Measurements from ENCODE around the gene CPA2.

The CPA2 gene

DNA sequence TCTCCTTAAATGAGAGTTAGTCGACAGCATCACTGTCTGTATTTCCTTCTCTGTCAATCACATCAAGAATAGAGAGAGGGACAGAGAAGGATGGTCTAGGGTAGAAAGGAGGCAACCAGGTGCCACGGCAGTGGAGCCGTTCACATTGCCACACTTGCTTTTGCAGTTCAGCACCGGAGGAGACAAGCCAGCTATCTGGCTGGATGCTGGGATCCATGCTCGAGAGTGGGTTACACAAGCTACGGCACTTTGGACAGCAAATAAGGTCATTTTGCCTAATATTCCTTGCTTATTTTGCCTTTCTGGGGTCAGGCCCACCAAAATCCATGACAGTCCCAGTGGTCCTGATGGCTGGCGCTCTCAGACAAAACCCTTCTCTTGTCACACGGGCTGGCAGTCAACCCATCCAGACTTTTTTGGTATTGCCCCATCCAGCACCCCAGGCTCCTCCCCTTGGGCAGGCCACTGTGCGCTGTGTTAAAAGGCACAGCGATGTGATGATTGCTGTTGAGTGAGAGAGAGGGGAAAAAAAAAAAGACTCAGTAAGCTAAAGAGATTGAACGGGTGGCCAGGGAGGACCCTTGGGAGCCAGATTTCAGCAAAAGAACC lies 8.4 kb downstream of the CPA2 start:
- H3K27me3 ChIP-seq (ENCODE audit: control insufficient read depth, insufficient read depth, low read length), result no peaks in the 10 kb centered on the region
- H3K4me1 ChIP-seq (ENCODE audit: control insufficient read depth, insufficient read depth, low read length), result peaks cover 36% of the 10 kb centered on the region
- H3K36me3 ChIP-seq (ENCODE audit: control insufficient read depth, insufficient read depth, low read length), result no peaks in the 10 kb centered on the region
- H3K4me3 ChIP-seq (ENCODE audit: low read depth, low read length), result peak overlapping the region; percentile 18
- no peak overlapping the region for H3K9ac ChIP-seq (ENCODE audit: low read depth, low read length)
- H3K9me3 ChIP-seq (ENCODE audit: control insufficient read depth, insufficient read depth, low read length), result no peaks in the 10 kb centered on the region

GRCh38 chr7:130275826-130276297 lies 9.2 kb downstream of the CPA2 start:
- H3K4me1 ChIP-seq (ENCODE audit: control insufficient read depth, insufficient read depth, low read length), result peaks cover 36% of the 10 kb centered on the region
- no peak overlapping the region for H3K4me3 ChIP-seq (ENCODE audit: low read depth, low read length)

DNA sequence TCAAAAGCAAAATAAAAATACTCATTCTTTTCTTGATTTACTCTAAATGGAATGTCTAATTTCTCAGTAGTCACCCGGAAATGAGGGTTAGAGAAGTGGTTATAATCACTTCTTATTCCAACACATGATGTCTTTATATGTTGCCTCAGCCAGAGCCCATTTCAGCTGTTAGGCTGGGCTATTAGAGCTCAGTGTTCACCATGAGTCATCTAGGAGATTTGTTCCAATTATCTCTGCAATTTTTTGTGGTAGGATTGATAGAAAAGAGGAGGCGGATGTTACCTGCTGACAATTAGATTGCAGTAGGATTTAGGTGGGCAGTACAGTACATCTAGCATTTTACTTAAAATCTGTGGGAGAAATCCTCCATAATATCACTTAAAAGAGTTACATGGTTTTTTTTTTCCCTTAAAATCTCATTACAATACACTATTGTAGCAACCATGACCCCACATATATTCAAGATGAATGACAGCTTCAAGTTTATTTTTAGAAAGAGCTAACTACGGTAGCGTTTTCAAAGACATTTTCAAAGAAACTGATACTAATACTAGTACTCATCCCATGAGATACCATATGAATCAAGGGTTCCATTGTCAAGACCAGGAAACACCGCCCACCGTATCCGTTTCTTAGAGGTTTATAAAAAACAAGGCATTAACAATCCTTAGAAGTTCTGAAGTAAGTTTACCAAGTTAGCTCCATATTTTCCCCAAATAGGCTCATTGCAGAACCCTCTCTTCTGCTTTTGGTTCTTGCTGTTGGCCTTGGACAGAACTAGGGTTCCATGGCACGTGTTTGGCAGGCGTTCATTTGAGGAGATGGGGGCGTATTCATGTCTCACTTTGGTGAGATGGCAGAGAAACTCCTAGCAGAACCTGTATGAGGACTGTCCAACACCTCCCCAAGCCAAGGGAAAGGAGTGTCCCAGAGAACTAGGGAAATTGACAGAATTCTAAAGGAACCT lies 10.4 kb downstream of the CPA2 start:
- Histone ChIP-seq H3K4me3 (ENCODE audit: low read depth, low read length) (no peak overlapping the region), H3K27me3 (ENCODE audit: control insufficient read depth, insufficient read depth, low read length) (no peaks in the 10 kb centered on the region), H3K36me3 (ENCODE audit: control insufficient read depth, insufficient read depth, low read length) (no peaks in the 10 kb centered on the region), H3K4me1 (ENCODE audit: control insufficient read depth, insufficient read depth, low read length) (peaks cover 29% of the 10 kb centered on the region), H3K9me3 (ENCODE audit: control insufficient read depth, insufficient read depth, low read length) (no peaks in the 10 kb centered on the region), H3K9ac (ENCODE audit: low read depth, low read length) (no peak overlapping the region)

More at GRCh38 chr7:130275826-130276297, 9.2 kb downstream of the CPA2 start:
- Histone ChIP-seq H3K36me3 (ENCODE audit: control insufficient read depth, insufficient read depth, low read length) (no peaks in the 10 kb centered on the region), H3K9me3 (ENCODE audit: control insufficient read depth, insufficient read depth, low read length) (no peaks in the 10 kb centered on the region), H3K27me3 (ENCODE audit: control insufficient read depth, insufficient read depth, low read length) (no peaks in the 10 kb centered on the region), H3K9ac (ENCODE audit: low read depth, low read length) (no peak overlapping the region)

DNA sequence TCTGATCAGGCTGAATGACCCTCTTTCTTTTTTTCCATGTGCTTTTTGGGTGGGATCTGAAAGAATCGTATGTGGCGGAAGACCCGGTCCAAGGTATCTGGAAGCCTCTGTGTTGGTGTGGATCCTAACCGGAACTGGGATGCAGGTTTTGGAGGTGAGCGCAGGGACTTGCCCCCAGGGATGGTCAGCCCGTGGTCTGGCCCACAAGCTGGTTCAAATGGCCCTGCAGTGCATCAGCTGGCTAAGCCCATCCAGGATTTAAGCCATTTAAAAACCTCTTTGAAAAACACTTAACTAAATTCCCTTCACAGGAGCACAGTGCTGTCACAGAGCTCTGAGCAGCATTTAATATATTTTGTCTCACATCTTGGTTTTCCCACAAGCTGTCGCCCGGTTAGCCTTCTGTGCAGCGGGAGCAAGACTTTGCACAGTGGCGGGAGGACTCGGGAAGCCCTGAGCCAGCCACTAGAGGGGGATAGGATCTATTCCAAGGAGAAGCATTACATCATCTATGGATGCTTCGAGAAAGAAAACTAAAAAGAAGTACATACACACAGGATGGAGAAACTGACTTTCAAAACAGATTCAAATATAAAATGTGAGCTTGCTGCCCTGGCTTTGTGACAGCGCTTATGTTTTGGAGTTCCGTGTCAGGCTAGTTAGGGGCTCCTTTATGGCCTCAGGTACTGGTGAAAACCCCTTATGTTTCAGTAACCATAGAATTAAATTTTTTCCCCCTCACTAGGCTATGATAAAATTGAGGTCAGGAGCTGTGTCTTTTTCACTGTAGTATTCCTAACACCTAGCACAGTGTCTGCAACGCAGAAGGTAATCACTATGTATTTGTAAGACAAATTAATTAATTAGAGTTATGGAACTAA lies 11.3 kb downstream of the CPA2 start:
- no peak overlapping the region for H3K9ac ChIP-seq (ENCODE audit: low read depth, low read length)
- no peaks in the 10 kb centered on the region for H3K9me3 ChIP-seq (ENCODE audit: control insufficient read depth, insufficient read depth, low read length)
- H3K27me3 ChIP-seq (ENCODE audit: control insufficient read depth, insufficient read depth, low read length), result no peaks in the 10 kb centered on the region
- no peaks in the 10 kb centered on the region for H3K36me3 ChIP-seq (ENCODE audit: control insufficient read depth, insufficient read depth, low read length)
- H3K4me1 ChIP-seq (ENCODE audit: control insufficient read depth, insufficient read depth, low read length), result peaks cover 23% of the 10 kb centered on the region
- H3K4me3 ChIP-seq (ENCODE audit: low read depth, low read length), result no peak overlapping the region

GRCh38 chr7:130278860-130279259 lies 12.2 kb downstream of the CPA2 start:
- no peaks in the 10 kb centered on the region for H3K27me3 ChIP-seq (ENCODE audit: control insufficient read depth, insufficient read depth, low read length)
- H3K9me3 ChIP-seq (ENCODE audit: control insufficient read depth, insufficient read depth, low read length), result no peaks in the 10 kb centered on the region
- no peaks in the 10 kb centered on the region for H3K36me3 ChIP-seq (ENCODE audit: control insufficient read depth, insufficient read depth, low read length)
- no peak overlapping the region for H3K9ac ChIP-seq (ENCODE audit: low read depth, low read length)
- H3K4me3 ChIP-seq (ENCODE audit: low read depth, low read length), result no peak overlapping the region
- peaks cover 19% of the 10 kb centered on the region for H3K4me1 ChIP-seq (ENCODE audit: control insufficient read depth, insufficient read depth, low read length)

- Histone ChIP-seq H3K9ac (ENCODE audit: low read depth, low read length) (no peak overlapping the region), H3K9me3 (ENCODE audit: control insufficient read depth, insufficient read depth, low read length) (no peaks in the 10 kb centered on the region), H3K4me1 (ENCODE audit: control insufficient read depth, insufficient read depth, low read length) (peaks cover 14% of the 10 kb centered on the region), H3K4me3 (ENCODE audit: low read depth, low read length) (no peak overlapping the region), H3K36me3 (ENCODE audit: control insufficient read depth, insufficient read depth, low read length) (no peaks in the 10 kb centered on the region), H3K27me3 (ENCODE audit: control insufficient read depth, insufficient read depth, low read length) (no peaks in the 10 kb centered on the region)
Observed at GRCh38 chr7:130279286-130279685, 12.6 kb downstream of the CPA2 start.

- H3K9me3 ChIP-seq (ENCODE audit: control insufficient read depth, insufficient read depth, low read length), result no peaks in the 10 kb centered on the region
- no peaks in the 10 kb centered on the region for H3K36me3 ChIP-seq (ENCODE audit: control insufficient read depth, insufficient read depth, low read length)
- no peak overlapping the region for H3K9ac ChIP-seq (ENCODE audit: low read depth, low read length)
- H3K4me3 ChIP-seq (ENCODE audit: low read depth, low read length), result no peak overlapping the region
- peaks cover 10% of the 10 kb centered on the region for H3K4me1 ChIP-seq (ENCODE audit: control insufficient read depth, insufficient read depth, low read length)
- no peaks in the 10 kb centered on the region for H3K27me3 ChIP-seq (ENCODE audit: control insufficient read depth, insufficient read depth, low read length)
Observed at GRCh38 chr7:130279906-130280305, 13.2 kb downstream of the CPA2 start.

GRCh38 chr7:130281260-130281659 lies 14.6 kb downstream of the CPA2 start:
- no peaks in the 10 kb centered on the region for H3K4me1 ChIP-seq (ENCODE audit: control insufficient read depth, insufficient read depth, low read length)
- no peaks in the 10 kb centered on the region for H3K27me3 ChIP-seq (ENCODE audit: control insufficient read depth, insufficient read depth, low read length)

DNA sequence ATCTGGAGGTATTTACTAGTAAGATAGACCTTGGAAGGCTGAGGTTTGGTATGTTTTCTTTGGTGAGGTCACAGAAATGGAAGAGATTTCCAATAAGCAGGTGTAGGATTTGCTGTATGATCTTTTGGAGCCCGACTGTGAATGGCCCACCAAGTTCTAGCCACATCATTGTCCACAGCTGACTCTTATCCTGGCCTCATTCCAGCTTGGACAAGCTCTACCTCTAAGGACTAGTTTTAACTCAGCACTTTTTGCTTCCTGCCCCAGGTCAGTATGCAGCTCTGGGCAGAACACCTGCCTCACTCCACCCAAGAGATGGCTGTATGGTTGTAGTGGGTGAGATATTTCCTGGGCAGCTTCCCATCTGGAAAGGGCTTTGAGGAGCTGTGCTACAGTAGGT lies 20.2 kb downstream of the CPA2 start:
- Histone ChIP-seq H3K9me3 (ENCODE audit: control insufficient read depth, insufficient read depth, low read length) (no peaks in the 10 kb centered on the region), H3K4me3 (ENCODE audit: low read depth, low read length) (no peak overlapping the region), H3K36me3 (ENCODE audit: control insufficient read depth, insufficient read depth, low read length) (no peaks in the 10 kb centered on the region), H3K9ac (ENCODE audit: low read depth, low read length) (no peak overlapping the region), H3K4me1 (ENCODE audit: control insufficient read depth, insufficient read depth, low read length) (no peaks in the 10 kb centered on the region), H3K27me3 (ENCODE audit: control insufficient read depth, insufficient read depth, low read length) (no peaks in the 10 kb centered on the region)

More at GRCh38 chr7:130281260-130281659, 14.6 kb downstream of the CPA2 start:
- Histone ChIP-seq H3K4me3 (ENCODE audit: low read depth, low read length) (no peak overlapping the region), H3K9ac (ENCODE audit: low read depth, low read length) (no peak overlapping the region), H3K36me3 (ENCODE audit: control insufficient read depth, insufficient read depth, low read length) (no peaks in the 10 kb centered on the region), H3K9me3 (ENCODE audit: control insufficient read depth, insufficient read depth, low read length) (no peaks in the 10 kb centered on the region)

DNA sequence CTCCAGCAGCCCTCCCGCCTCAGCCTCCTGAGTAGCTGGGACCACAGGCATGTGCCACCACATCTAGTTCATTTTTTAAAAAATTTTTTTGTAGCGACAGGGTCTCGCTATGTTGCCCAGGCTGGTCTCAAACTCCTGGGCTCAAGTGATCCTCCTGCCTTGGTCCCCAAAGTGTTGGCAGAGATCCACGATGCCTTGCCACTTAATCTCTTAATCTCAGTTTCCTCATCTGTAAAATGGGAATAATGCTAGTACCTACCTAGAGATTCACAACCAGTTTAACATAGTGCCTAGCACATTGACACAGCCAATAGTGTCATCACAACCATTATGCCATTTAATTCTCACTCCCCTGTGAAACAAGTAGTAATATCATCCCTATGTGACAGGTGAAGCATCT lies 21.5 kb downstream of the CPA2 start:
- Histone ChIP-seq H3K9me3 (ENCODE audit: control insufficient read depth, insufficient read depth, low read length) (no peaks in the 10 kb centered on the region), H3K27me3 (ENCODE audit: control insufficient read depth, insufficient read depth, low read length) (no peaks in the 10 kb centered on the region), H3K4me3 (ENCODE audit: low read depth, low read length) (no peak overlapping the region), H3K9ac (ENCODE audit: low read depth, low read length) (no peak overlapping the region), H3K36me3 (ENCODE audit: control insufficient read depth, insufficient read depth, low read length) (no peaks in the 10 kb centered on the region), H3K4me1 (ENCODE audit: control insufficient read depth, insufficient read depth, low read length) (no peaks in the 10 kb centered on the region)

GRCh38 chr7:130288829-130289228 lies 22.2 kb downstream of the CPA2 start:
- no peaks in the 10 kb centered on the region for H3K9me3 ChIP-seq (ENCODE audit: control insufficient read depth, insufficient read depth, low read length)
- no peaks in the 10 kb centered on the region for H3K27me3 ChIP-seq (ENCODE audit: control insufficient read depth, insufficient read depth, low read length)
- no peaks in the 10 kb centered on the region for H3K4me1 ChIP-seq (ENCODE audit: control insufficient read depth, insufficient read depth, low read length)
- H3K4me3 ChIP-seq (ENCODE audit: low read depth, low read length), result no peak overlapping the region
- no peak overlapping the region for H3K9ac ChIP-seq (ENCODE audit: low read depth, low read length)
- no peaks in the 10 kb centered on the region for H3K36me3 ChIP-seq (ENCODE audit: control insufficient read depth, insufficient read depth, low read length)

All from iPS-15b (cell line).